Spleen (tissue), 11 donors: ENCODE measurements around the gene SPATA21. TPM values are rescaled to one million over a fixed set of nuclear protein-coding genes. Genes with fewer than 3 reads are reported as not detected.

Experiments used
- DNase-seq: peaks from one replicate; pipeline ENCODE4 v3.0.0-alpha.2; 2020
- H3K27ac ChIP-seq, 8 donors: fragments of 200-600 bp; sonication (generic) in 7 of 8; 1 replicate in 4 of 8; 2 replicates in 4 of 8; pipeline versions ENCODE4 v1.5.0 to v1.8.0; 2016 to 2021; ENCODE audit warnings: inconsistent platforms in 4 of 8, mild to moderate bottlenecking in 4 of 8, moderate library complexity in 1 of 8
- H3K27me3 ChIP-seq, 7 donors: fragments of 200-600 bp; sonication (generic) in 6 of 7; replicated peaks in 1 of 7; 1 replicate in 4 of 7; 2 replicates in 3 of 7; pipeline versions ENCODE4 v1.5.0 to v1.8.0; 2016 to 2021; ENCODE audit warnings: inconsistent platforms in 3 of 7, mild to moderate bottlenecking in 1 of 7
- H3K36me3 ChIP-seq, 6 donors: fragments of 200-600 bp; sonication (generic) in 5 of 6; 1 replicate in 4 of 6; 2 replicates in 2 of 6; pipeline versions ENCODE4 v1.5.0 to v1.8.0; 2016 to 2021; ENCODE audit warnings: inconsistent platforms in 2 of 6
- H3K4me1 ChIP-seq, 6 donors: fragments of 200-600 bp; sonication (generic) in 5 of 6; 1 replicate in 3 of 6; 2 replicates in 3 of 6; pipeline versions ENCODE4 v1.5.0 to v1.8.0; 2016 to 2021; ENCODE audit warnings: inconsistent platforms in 3 of 6
- H3K4me3 ChIP-seq, 8 donors: fragments of 200-600 bp; sonication (generic) in 7 of 8; 1 replicate in 4 of 8; 2 replicates in 4 of 8; pipeline versions ENCODE4 v1.5.0 to v1.8.0; 2016 to 2021; ENCODE audit warnings: inconsistent platforms in 4 of 8, mild to moderate bottlenecking in 4 of 8, moderate library complexity in 2 of 8
- H3K9me3 ChIP-seq, 8 donors: fragments of 200-600 bp; sonication (generic) in 7 of 8; 1 replicate in 4 of 8; 2 replicates in 4 of 8; pipeline versions ENCODE4 v1.5.0 to v1.8.0; 2016 to 2021; ENCODE audit warnings: inconsistent platforms in 4 of 8
- POLR2A ChIP-seq, 3 donors: fragments of 450-650 bp; IDR thresholded peaks; one replicate each; pipeline ENCODE4 v1.5.1; 2017; ENCODE audit warnings: antibody characterized with exemption in 3 of 3, mild to moderate bottlenecking in 1 of 3
- POLR2AphosphoS5 ChIP-seq, 3 donors: sonication (generic); formaldehyde crosslinking; IDR thresholded peaks; one replicate each; pipeline ENCODE4 v1.5.1; 2017; ENCODE audit warnings: antibody characterized with exemption in 3 of 3
- WGBS, 5 donors: extraction: QIAGEN DNeasy Blood & Tissue Kit in 3 of 5; methylation state at CpG; one replicate each; pipeline versions ENCODE4 v1.1.5 to v1.1.7; 2013 to 2018; 5-methylcytosine and 5-hydroxymethylcytosine counted together
- intact Hi-C: fragments of 100-400 bp; cut with DNase I; formaldehyde crosslinking; loops from one replicate; pipeline ENCODE4 v1.15.0; 2023; ENCODE audit warnings: low total_unique reads
- polyA plus RNA-seq, 3 donors: library from polyadenylated mRNA; stranded (reverse); fragments of 200-250 nt; gene quantifications; one replicate each; pipeline ENCODE4 v1.2.1, GENCODE V29; 2013
- total RNA-seq, 7 donors: library from RNA; depleted of rRNA in 3 of 7; stranded (reverse); fragments of >200 nt in 3 of 7; fragmentation: NEBNext Ultra II Directional in 4 of 7; extraction: Animal tissue kit (Norgen Biotek cat#: 25700) in 4 of 7; gene quantifications; one replicate each; pipeline versions ENCODE4 v1.1.0 to v1.2.1, GENCODE V29; 2016 to 2021
- TF ChIP-seq, protein P1 (sequence below), 11 experiments: fragments of 200-600 bp in 7 of 11; fragments of 450-650 bp in 4 of 11; sonication (generic) in 4 of 11; IDR thresholded peaks in 8 of 11; conservative IDR thresholded peaks in 3 of 11; 1 replicate in 7 of 11; 2 replicates in 4 of 11; pipeline versions ENCODE4 v1.4.0 to v1.8.0; 2016 to 2021; ENCODE audit warnings: antibody characterized with exemption in 11 of 11, inconsistent platforms in 4 of 11, mild to moderate bottlenecking in 1 of 11
- donor health status: healthy with polysubstance abuse.
- donor health status: DM: no; HTN: no; CAD: no; lungs with moderate emphysema.
- donor health status: DM: no; HTN: no; CAD: no.
- donor health status: Bipolar disorder and iron deficiency.
- donor health status: healthy.
- donor health status: DM: no; HTN: no; CAD: no.
- donor health status: DM: yes; HTN: yes; CAD: no.

SPATA21 gene
- total and polyA plus RNA-seq, 10 donors, result 0.13 to 0.32 (median 0.24) TPM; not detected in 6

GRCh38 chr1:16442941-16443340 lies 5.7 kb upstream of the SPATA21 start:
- 32 to 43% (median 38%) methylated on average over 2 of the region's 2 CpGs for WGBS, 5 donors
- H3K27me3 ChIP-seq, result no peaks in the 10 kb centered on the region
- TF ChIP-seq POLR2A (IDR thresholded peaks at IDR 0.05) (no peak), POLR2AphosphoS5 (IDR thresholded peaks at IDR 0.05) (no peak)
- TF ChIP-seq, protein P1, sequence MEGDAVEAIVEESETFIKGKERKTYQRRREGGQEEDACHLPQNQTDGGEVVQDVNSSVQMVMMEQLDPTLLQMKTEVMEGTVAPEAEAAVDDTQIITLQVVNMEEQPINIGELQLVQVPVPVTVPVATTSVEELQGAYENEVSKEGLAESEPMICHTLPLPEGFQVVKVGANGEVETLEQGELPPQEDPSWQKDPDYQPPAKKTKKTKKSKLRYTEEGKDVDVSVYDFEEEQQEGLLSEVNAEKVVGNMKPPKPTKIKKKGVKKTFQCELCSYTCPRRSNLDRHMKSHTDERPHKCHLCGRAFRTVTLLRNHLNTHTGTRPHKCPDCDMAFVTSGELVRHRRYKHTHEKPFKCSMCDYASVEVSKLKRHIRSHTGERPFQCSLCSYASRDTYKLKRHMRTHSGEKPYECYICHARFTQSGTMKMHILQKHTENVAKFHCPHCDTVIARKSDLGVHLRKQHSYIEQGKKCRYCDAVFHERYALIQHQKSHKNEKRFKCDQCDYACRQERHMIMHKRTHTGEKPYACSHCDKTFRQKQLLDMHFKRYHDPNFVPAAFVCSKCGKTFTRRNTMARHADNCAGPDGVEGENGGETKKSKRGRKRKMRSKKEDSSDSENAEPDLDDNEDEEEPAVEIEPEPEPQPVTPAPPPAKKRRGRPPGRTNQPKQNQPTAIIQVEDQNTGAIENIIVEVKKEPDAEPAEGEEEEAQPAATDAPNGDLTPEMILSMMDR (IDR thresholded peaks at IDR 0.05 in 8 of 11, conservative IDR thresholded peaks at IDR 0.05 in 3 of 11), result no peak
- H3K4me3 ChIP-seq, result peak overlapping the region in 2 of 8 donors; percentile 92 to 99
- intact Hi-C loops, result no loop called here
- no peaks in the 10 kb centered on the region for H3K9me3 ChIP-seq
- DNase-seq, result no peak
- H3K27ac ChIP-seq, result peak overlapping the region in 7 of 8 donors; percentile 3 to 96 (median 91)
- peaks cover 0 to 61% (median 46%) of the 10 kb centered on the region in 6 donors for H3K36me3 ChIP-seq
- peaks cover 25 to 88% (median 49%) of the 10 kb centered on the region in 6 donors for H3K4me1 ChIP-seq

- Histone ChIP-seq H3K27ac (peak overlapping the region; percentile 3 to 96 (median 92)), H3K27me3 (no peaks in the 10 kb centered on the region), H3K36me3 (peaks cover 0 to 55% (median 39%) of the 10 kb centered on the region in 6 donors), H3K4me1 (peaks cover 25 to 81% (median 49%) of the 10 kb centered on the region in 6 donors), H3K9me3 (no peaks in the 10 kb centered on the region), H3K4me3 (peak overlapping the region in 5 of 8 donors; percentile 81 to 99 (median 96))
- WGBS, 5 donors, result 72 to 81% (median 73%) methylated on average over 7 of the region's 7 CpGs
- intact Hi-C loops, result no loop called here
- TF ChIP-seq, protein P1 (IDR thresholded peaks at IDR 0.05 in 8 of 11, conservative IDR thresholded peaks at IDR 0.05 in 3 of 11), result no peak
- TF ChIP-seq POLR2A (IDR thresholded peaks at IDR 0.05) (no peak), POLR2AphosphoS5 (IDR thresholded peaks at IDR 0.05) (peak in 1 of 3 donors; percentile 23)
- DNase-seq, result no peak
Measured at GRCh38 chr1:16442265-16442664, 5.0 kb upstream of the SPATA21 start.

GRCh38 chr1:16441282-16441665 lies 4.0 kb upstream of the SPATA21 start:
- intact Hi-C loops, result no loop called here
- H3K27me3 ChIP-seq, result no peaks in the 10 kb centered on the region
- H3K4me3 ChIP-seq, result peak overlapping the region; percentile 68 to 99 (median 97)
- WGBS, 5 donors, result 0 to 2% (median 1%) methylated on average over 12 of the region's 12 CpGs
- no peak for DNase-seq
- H3K27ac ChIP-seq, result peak overlapping the region; percentile 84 to 96 (median 94)
- H3K9me3 ChIP-seq, result no peaks in the 10 kb centered on the region
- TF ChIP-seq POLR2AphosphoS5 (IDR thresholded peaks at IDR 0.05), result no peak
- TF ChIP-seq, protein P1 (IDR thresholded peaks at IDR 0.05 in 8 of 11, conservative IDR thresholded peaks at IDR 0.05 in 3 of 11), result no peak
- no peak for TF ChIP-seq POLR2A (IDR thresholded peaks at IDR 0.05)
- peaks cover 0 to 45% (median 31%) of the 10 kb centered on the region in 6 donors for H3K36me3 ChIP-seq
- peaks cover 25 to 72% (median 49%) of the 10 kb centered on the region in 6 donors for H3K4me1 ChIP-seq

GRCh38 chr1:16440470-16441281 lies 3.5 kb upstream of the SPATA21 start, which contains the start of gene NECAP2:
Gene NECAP2 (plus strand): TSS chr1:16440724. CDS start chr1:16440762, 38 bp downstream.
- no peaks in the 10 kb centered on the region for H3K27me3 ChIP-seq
- no peaks in the 10 kb centered on the region for H3K9me3 ChIP-seq
- H3K4me3 ChIP-seq, result peak within 1 kb of the TSS; percentile 68 to 99 (median 97)
- H3K36me3 ChIP-seq, result peaks cover 0 to 39% (median 26%) of the 10 kb centered on the region in 6 donors
- intact Hi-C loops, result no loop called here
- WGBS, 5 donors, result 0 to 1% (median 1%) methylated on average over 40 to 68 of the region's 68 CpGs
- peak in 1 of 3 donors; percentile 10 for TF ChIP-seq POLR2A (IDR thresholded peaks at IDR 0.05)
- TF ChIP-seq, protein P1 (IDR thresholded peaks at IDR 0.05 in 8 of 11, conservative IDR thresholded peaks at IDR 0.05 in 3 of 11), result peak; percentile 83 to 94 (median 91)
- TF ChIP-seq POLR2AphosphoS5 (IDR thresholded peaks at IDR 0.05), result peak; percentile 93 to 95 (median 94)
- H3K4me1 ChIP-seq, result peaks cover 25 to 67% (median 49%) of the 10 kb centered on the region in 6 donors
- peak within 1 kb of the TSS; percentile 84 to 96 (median 94) for H3K27ac ChIP-seq
- DNase-seq, result peak; percentile 99
